Osteoblast (primary cell): ENCODE measurements around the gene MAB21L4. TPM values are rescaled to one million over a fixed set of nuclear protein-coding genes. Genes with fewer than 3 reads are reported as not detected.

Experiments
- DNase-seq: peaks from one replicate; pipeline ENCODE4 v3.0.0; 2011; ENCODE audit warnings: low spot score, mixed read lengths; ENCODE audit not compliant: insufficient read length; ENCODE audit errors: missing footprints
- H2AFZ ChIP-seq: 2 replicates; pipeline ENCODE4 v1.6.0; 2011; ENCODE audit warnings: mild to moderate bottlenecking, low read length
- H3K27ac ChIP-seq: 2 replicates; pipeline ENCODE4 v1.5.1; 2011; ENCODE audit warnings: mild to moderate bottlenecking, low read depth, low read length, moderate library complexity
- H3K27me3 ChIP-seq: 2 replicates; pipeline ENCODE4 v1.6.0; 2012; ENCODE audit warnings: mild to moderate bottlenecking, control low read depth, inconsistent platforms, low read length, moderate library complexity; ENCODE audit not compliant: insufficient read depth
- H3K36me3 ChIP-seq: 2 replicates; pipeline ENCODE4 v1.5.1; 2011; ENCODE audit warnings: mild to moderate bottlenecking, low read length, control low read depth, moderate library complexity; ENCODE audit not compliant: insufficient read depth
- H3K4me1 ChIP-seq: 2 replicates; pipeline ENCODE4 v1.5.1; 2011; ENCODE audit warnings: mild to moderate bottlenecking, low read length, control low read depth, moderate library complexity; ENCODE audit not compliant: insufficient read depth
- H3K4me2 ChIP-seq: 2 replicates; pipeline ENCODE4 v1.6.0; 2011; ENCODE audit warnings: mild to moderate bottlenecking, low read length; ENCODE audit not compliant: insufficient read depth
- H3K4me3 ChIP-seq: fragments of 200-600 bp; sonication (generic); 3 replicates; pipeline ENCODE4 v1.5.1; 2012; ENCODE audit warnings: mild to moderate bottlenecking, low read length, inconsistent platforms; ENCODE audit not compliant: insufficient read depth
- H3K79me2 ChIP-seq: 2 replicates; pipeline ENCODE4 v1.6.0; 2012; ENCODE audit warnings: mild to moderate bottlenecking, low read length, control low read depth, inconsistent platforms; ENCODE audit not compliant: insufficient read depth
- H3K9me3 ChIP-seq: 2 replicates; pipeline ENCODE4 v1.5.1; 2011; ENCODE audit warnings: low read depth, low read length, control low read depth
- H4K20me1 ChIP-seq: 2 replicates; pipeline ENCODE4 v1.6.0; 2012; ENCODE audit warnings: mild to moderate bottlenecking, low read length, control low read depth; ENCODE audit not compliant: insufficient read depth
- total RNA-seq: library from RNA; depleted of rRNA; stranded (reverse); fragments of >200 nt; gene quantifications from 2 replicates; pipeline ENCODE4 v1.2.3, GENCODE V29; 2012
- TF ChIP-seq, protein P1 (sequence below): IDR thresholded peaks from 2 replicates; pipeline ENCODE4 v1.5.1; 2011; ENCODE audit warnings: mild to moderate bottlenecking, low read depth, low read length, moderate library complexity; ENCODE audit errors: extremely low read depth

The MAB21L4 gene
- total RNA-seq, 1 donor = not detected

DNA sequence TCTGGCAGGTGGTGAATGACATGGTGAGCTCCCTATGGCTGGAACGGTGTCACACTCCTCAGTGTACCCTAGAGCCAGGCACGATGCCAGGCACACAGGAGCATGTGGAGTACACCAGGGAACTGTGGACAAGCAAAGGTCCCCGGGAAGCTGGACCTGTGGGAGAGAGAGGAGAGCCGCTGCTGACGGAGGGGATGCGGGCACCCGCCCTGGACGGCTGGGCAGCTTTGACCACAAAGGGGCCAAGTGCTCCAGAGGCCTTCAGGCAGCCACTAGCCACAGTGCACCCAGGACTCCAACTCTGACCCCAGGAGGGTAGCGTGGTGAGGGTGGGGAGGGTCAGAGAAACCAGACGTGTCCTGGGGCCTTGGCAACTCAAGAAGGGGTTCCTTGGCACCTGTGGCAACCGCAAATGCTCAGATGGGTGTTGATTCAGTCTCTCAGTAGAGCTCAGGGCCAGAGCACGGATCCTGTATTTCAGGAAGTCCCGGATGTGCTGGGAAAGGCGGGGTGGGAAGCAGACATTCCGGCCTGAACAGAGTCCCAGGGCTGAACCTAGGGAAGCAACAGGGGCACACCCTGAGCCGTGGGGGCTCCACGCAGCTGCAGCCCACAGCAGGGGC is 2.3 kb upstream of the MAB21L4 start:
- Histone ChIP-seq H4K20me1 (no peaks in the 10 kb centered on the region), H3K79me2 (no peaks in the 10 kb centered on the region), H3K4me2 (no peak overlapping the region), H3K4me3 (no peak overlapping the region), H2AFZ (peak overlapping the region; percentile 41), H3K27me3 (no peaks in the 10 kb centered on the region), H3K4me1 (no peaks in the 10 kb centered on the region), H3K9me3 (no peaks in the 10 kb centered on the region), H3K36me3 (no peaks in the 10 kb centered on the region), H3K27ac (no peak overlapping the region)
- TF ChIP-seq, protein P1, sequence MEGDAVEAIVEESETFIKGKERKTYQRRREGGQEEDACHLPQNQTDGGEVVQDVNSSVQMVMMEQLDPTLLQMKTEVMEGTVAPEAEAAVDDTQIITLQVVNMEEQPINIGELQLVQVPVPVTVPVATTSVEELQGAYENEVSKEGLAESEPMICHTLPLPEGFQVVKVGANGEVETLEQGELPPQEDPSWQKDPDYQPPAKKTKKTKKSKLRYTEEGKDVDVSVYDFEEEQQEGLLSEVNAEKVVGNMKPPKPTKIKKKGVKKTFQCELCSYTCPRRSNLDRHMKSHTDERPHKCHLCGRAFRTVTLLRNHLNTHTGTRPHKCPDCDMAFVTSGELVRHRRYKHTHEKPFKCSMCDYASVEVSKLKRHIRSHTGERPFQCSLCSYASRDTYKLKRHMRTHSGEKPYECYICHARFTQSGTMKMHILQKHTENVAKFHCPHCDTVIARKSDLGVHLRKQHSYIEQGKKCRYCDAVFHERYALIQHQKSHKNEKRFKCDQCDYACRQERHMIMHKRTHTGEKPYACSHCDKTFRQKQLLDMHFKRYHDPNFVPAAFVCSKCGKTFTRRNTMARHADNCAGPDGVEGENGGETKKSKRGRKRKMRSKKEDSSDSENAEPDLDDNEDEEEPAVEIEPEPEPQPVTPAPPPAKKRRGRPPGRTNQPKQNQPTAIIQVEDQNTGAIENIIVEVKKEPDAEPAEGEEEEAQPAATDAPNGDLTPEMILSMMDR = no peak
- peak; percentile 94 for DNase-seq

DNA sequence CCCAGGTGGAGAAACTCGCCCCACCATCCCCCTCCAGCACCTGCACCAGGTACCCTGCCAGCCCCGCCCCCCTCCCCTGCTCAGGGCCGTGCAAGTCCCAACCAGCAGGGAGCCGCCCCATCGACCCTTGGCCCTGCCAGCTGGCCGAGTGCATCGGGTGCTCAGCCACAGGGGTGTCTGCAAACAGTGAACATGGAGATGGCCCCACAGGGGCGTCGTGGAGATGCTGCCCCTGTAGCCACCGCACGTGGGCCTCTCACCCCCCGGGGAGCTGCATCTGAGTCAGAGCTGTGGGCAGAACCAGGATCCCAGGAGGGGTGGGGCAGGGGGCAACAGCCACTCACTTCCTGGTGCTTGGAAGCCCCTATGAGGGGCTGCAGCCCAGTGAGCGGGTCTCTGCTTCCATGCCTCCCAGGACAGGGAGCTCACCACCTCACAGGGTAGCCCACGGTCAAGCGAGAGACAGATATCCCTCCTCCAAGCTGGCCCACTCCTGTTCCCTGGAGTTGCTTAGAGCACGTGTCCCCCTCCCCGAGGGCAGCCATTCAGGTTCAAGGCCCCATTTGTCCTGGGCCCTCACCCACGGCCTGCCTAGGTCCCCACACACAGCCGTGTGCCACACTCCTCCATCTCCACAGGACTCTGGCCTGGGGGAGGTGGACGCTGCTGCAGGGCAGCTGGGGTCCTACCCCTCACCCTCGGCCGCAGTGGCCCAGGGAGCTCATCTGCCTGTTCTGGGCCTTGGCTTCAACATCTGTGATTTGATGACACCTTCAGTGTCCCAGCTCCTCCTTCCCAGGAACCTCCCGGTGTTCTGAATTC is 1.1 kb upstream of the MAB21L4 start:
- H3K27me3 ChIP-seq = no peaks in the 10 kb centered on the region
- H2AFZ ChIP-seq = no peak overlapping the region
- H3K4me3 ChIP-seq = no peak overlapping the region
- no peaks in the 10 kb centered on the region for H3K9me3 ChIP-seq
- H3K4me1 ChIP-seq = no peaks in the 10 kb centered on the region
- H3K4me2 ChIP-seq = no peak overlapping the region
- H3K36me3 ChIP-seq = no peaks in the 10 kb centered on the region
- DNase-seq = no peak
- H4K20me1 ChIP-seq = no peaks in the 10 kb centered on the region
- H3K27ac ChIP-seq = no peak overlapping the region
- no peaks in the 10 kb centered on the region for H3K79me2 ChIP-seq
- TF ChIP-seq, protein P1 = no peak

GRCh38 chr2:240896394-240896793 is 438 bp upstream of the MAB21L4 start:
- H3K4me3 ChIP-seq = no peak overlapping the region
- TF ChIP-seq, protein P1 = no peak
- H3K79me2 ChIP-seq = no peaks in the 10 kb centered on the region
- DNase-seq = no peak
- H3K36me3 ChIP-seq = no peaks in the 10 kb centered on the region
- H3K27me3 ChIP-seq = no peaks in the 10 kb centered on the region
- H3K9me3 ChIP-seq = no peaks in the 10 kb centered on the region
- no peak overlapping the region for H3K4me2 ChIP-seq
- no peak overlapping the region for H2AFZ ChIP-seq
- no peak overlapping the region for H3K27ac ChIP-seq
- H4K20me1 ChIP-seq = no peaks in the 10 kb centered on the region
- no peaks in the 10 kb centered on the region for H3K4me1 ChIP-seq

DNA sequence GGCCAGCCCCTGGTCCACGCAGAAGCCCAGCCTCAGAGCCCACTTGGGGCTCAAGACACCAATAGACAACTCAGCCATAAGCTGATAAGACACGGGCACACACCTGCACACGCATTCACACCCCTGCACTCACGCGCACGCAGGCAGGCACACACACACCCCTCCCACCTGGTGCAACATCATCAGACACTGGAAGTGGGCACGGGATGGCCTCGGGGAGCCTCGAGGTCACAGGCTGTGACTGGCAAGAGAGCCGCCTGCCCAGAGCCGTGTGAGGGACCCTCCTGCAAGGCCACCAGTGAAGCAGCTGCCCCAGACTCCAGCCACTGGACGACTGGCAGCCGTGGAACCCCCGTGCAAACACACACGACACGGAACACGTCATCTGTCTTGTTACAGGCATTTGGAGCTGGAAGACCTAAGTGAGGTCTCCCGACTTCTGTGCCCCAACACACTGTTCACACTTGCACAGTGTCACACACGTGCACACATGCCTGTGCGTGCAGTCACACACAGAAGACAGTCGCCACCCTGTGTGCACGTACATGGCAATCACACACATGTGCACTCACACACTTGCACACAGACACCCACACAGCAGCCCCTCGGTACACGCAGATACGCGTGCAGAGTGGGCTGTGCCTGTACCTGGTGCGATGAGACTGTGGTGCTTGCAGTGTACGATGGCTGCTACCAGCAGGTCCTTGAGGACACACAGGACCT is 959 bp downstream of the MAB21L4 start:
- H3K4me3 ChIP-seq = no peak overlapping the region
- no peaks in the 10 kb centered on the region for H3K36me3 ChIP-seq
- no peaks in the 10 kb centered on the region for H3K9me3 ChIP-seq
- H3K27ac ChIP-seq = no peak overlapping the region
- DNase-seq = no peak
- TF ChIP-seq, protein P1 = no peak
- H3K27me3 ChIP-seq = no peaks in the 10 kb centered on the region
- no peaks in the 10 kb centered on the region for H4K20me1 ChIP-seq
- H3K79me2 ChIP-seq = no peaks in the 10 kb centered on the region
- H3K4me1 ChIP-seq = no peaks in the 10 kb centered on the region
- H2AFZ ChIP-seq = no peak overlapping the region
- no peak overlapping the region for H3K4me2 ChIP-seq
